K562 (cell line): ENCODE results near the gene ADCY9. TPM values are rescaled to one million over a fixed set of nuclear protein-coding genes. Genes with fewer than 3 reads are reported as not detected.

Experiments
- ASH1L ChIP-seq: fragments of 450-650 bp; IDR thresholded peaks from 2 replicates; pipeline ENCODE4 v1.6.1; 2018; ENCODE audit warnings: borderline replicate concordance, mild to moderate bottlenecking, low read depth; ENCODE audit not compliant: partially characterized antibody
- ATF4 ChIP-seq: fragments of 450-650 bp; formaldehyde crosslinking; IDR thresholded peaks from 2 replicates; pipeline ENCODE4 v1.4.0; 2022; ENCODE audit warnings: mild to moderate bottlenecking, moderate library complexity
- CBX5 ChIP-seq: IDR thresholded peaks from 2 replicates; pipeline ENCODE4 v1.6.1; 2014; ENCODE audit warnings: low read depth, borderline replicate concordance
- FOXK1 ChIP-seq: sonication (generic); formaldehyde crosslinking; IDR thresholded peaks from 2 replicates; pipeline ENCODE4 v1.8.0; 2022; ENCODE audit warnings: missing genetic modification reagents, mild to moderate bottlenecking, borderline replicate concordance
- GABPB1 ChIP-seq: sonication (generic); formaldehyde crosslinking; IDR thresholded peaks from 2 replicates; pipeline ENCODE4 v1.8.0; 2022; ENCODE audit warnings: mild to moderate bottlenecking, missing genetic modification reagents
- HNRNPLL ChIP-seq: fragments of 200-400 bp; formaldehyde crosslinking; IDR thresholded peaks from 2 replicates; pipeline ENCODE4 v1.6.1; 2017; ENCODE audit warnings: low read length, low read depth, mild to moderate bottlenecking; ENCODE audit not compliant: poor library complexity, severe bottlenecking
- KAT7 ChIP-seq: sonication (generic); formaldehyde crosslinking; IDR thresholded peaks from 2 replicates; pipeline ENCODE4 v1.8.0; 2022; ENCODE audit warnings: missing genetic modification reagents, mild to moderate bottlenecking, borderline replicate concordance
- KLF6 ChIP-seq: fragments of 250-450 bp; sonication (Bioruptor Pico); IDR thresholded peaks from 2 replicates; pipeline ENCODE4 v1.4.0; 2020; ENCODE audit warnings: mild to moderate bottlenecking, moderate library complexity, borderline replicate concordance
- MBD2 ChIP-seq: sonication (generic); IDR thresholded peaks from 2 replicates; pipeline ENCODE4 v1.6.1; 2016; ENCODE audit warnings: low read depth, borderline replicate concordance
- NFE2L1 ChIP-seq: fragments of 450-650 bp; IDR thresholded peaks from 2 replicates; pipeline ENCODE4 v1.6.1; 2016; ENCODE audit warnings: missing genetic modification characterization, low read depth, mild to moderate bottlenecking, missing compliant biosample characterization, moderate library complexity, borderline replicate concordance
- RB1 ChIP-seq: fragments of 450-650 bp; IDR thresholded peaks from 2 replicates; pipeline ENCODE4 v1.6.1; 2017; ENCODE audit warnings: low read depth, mild to moderate bottlenecking
- RCOR1 ChIP-seq, 2 experiments: IDR thresholded peaks; 2 replicates each; pipeline ENCODE4 v1.6.1; 2012; ENCODE audit warnings: low read depth in 2 of 2, low read length in 2 of 2, borderline replicate concordance in 1 of 2, improper control_type of control experiment in 1 of 2
- SIX5 ChIP-seq, 2 experiments: IDR thresholded peaks; 2 replicates each; pipeline ENCODE4 v1.6.1; 2011; ENCODE audit warnings: low read length in 2 of 2, borderline replicate concordance in 1 of 2, low read depth in 1 of 2, mild to moderate bottlenecking in 1 of 2, moderate library complexity in 1 of 2; ENCODE audit not compliant: insufficient read depth in 1 of 2
- SRSF9 ChIP-seq: fragments of 200-400 bp; formaldehyde crosslinking; IDR thresholded peaks from 2 replicates; pipeline ENCODE4 v1.6.1; 2017; ENCODE audit warnings: low read depth, low read length, borderline replicate concordance
- ZBTB1 ChIP-seq: sonication (generic); formaldehyde crosslinking; IDR thresholded peaks from 2 replicates; pipeline ENCODE4 v1.8.1; 2023; ENCODE audit warnings: missing genetic modification reagents, low read depth, mild to moderate bottlenecking, borderline replicate concordance
- ZNF239 ChIP-seq: fragments of 250-450 bp; sonication (Bioruptor Pico); IDR thresholded peaks from 2 replicates; pipeline ENCODE4 v1.4.0; 2020; ENCODE audit warnings: mild to moderate bottlenecking
- ZNF3 ChIP-seq: fragments of 250-450 bp; sonication (Bioruptor Pico); IDR thresholded peaks from 2 replicates; pipeline ENCODE4 v1.5.0; 2021; ENCODE audit warnings: mild to moderate bottlenecking, moderate library complexity
- ZNF551 ChIP-seq: fragments of 250-450 bp; sonication (Bioruptor Pico); IDR thresholded peaks from 2 replicates; pipeline ENCODE4 v1.5.0; 2021; ENCODE audit warnings: mild to moderate bottlenecking, moderate library complexity
- ZNF764 ChIP-seq: fragments of 250-450 bp; sonication (Bioruptor Pico); IDR thresholded peaks from 2 replicates; pipeline ENCODE4 v1.4.0; 2020; ENCODE audit warnings: low read depth, mild to moderate bottlenecking, moderate library complexity
- polyA plus RNA-seq, 8 experiments: library from polyadenylated mRNA; depleted of rRNA in 4 of 8; stranded (reverse) in 5 of 8; unstranded in 3 of 8; fragments of >200 nt; fragmentation: Nextera tagmentation in 2 of 8; fragmentation: Illumina TruSeq in 1 of 8; extraction: Ambion mirVana in 2 of 8; extraction: Trizol in 1 of 8; gene quantifications; 2 replicates each; pipeline versions ENCODE4 v1.2.1 to v1.2.3, GENCODE V29; 2011 to 2014; ENCODE audit warnings: inconsistent platforms in 1 of 8, missing spikeins in 1 of 8
- total RNA-seq, 7 experiments: library from RNA; depleted of rRNA in 6 of 7; stranded (reverse); fragments of >200 nt in 6 of 7; fragmentation: Illumina TruSeq in 2 of 7; extraction: Trizol in 2 of 7; gene quantifications; 2 replicates each; pipeline versions ENCODE4 v1.2.1 to v1.2.3, GENCODE V29; 2011 to 2021; ENCODE audit warnings: low replicate concordance in 1 of 7
- TF ChIP-seq, protein P1 (sequence below): sonication (generic); formaldehyde crosslinking; IDR thresholded peaks from 2 replicates; pipeline ENCODE4 v1.8.0; 2022; ENCODE audit warnings: mild to moderate bottlenecking, missing genetic modification reagents
- TF ChIP-seq, protein P2 (sequence below), 3 experiments: IDR thresholded peaks in 2 of 3; conservative IDR thresholded peaks in 1 of 3; 2 replicates each; pipeline ENCODE4 v1.5.1; 2011 to 2012; ENCODE audit warnings: low read length in 3 of 3, mild to moderate bottlenecking in 3 of 3, control low read depth in 2 of 3, improper control_type of control experiment in 1 of 3, inconsistent platforms in 1 of 3, low read depth in 1 of 3, mixed read lengths in 1 of 3, moderate library complexity in 1 of 3; ENCODE audit not compliant: insufficient read depth in 2 of 3

Gene ADCY9
- total and polyA plus RNA-seq, 9 of the 15 experiments (the other 6 are each of a cell fraction or from before 2014, with no cell fraction given) = 0.03 to 0.29 (median 0.17) TPM

DNA sequence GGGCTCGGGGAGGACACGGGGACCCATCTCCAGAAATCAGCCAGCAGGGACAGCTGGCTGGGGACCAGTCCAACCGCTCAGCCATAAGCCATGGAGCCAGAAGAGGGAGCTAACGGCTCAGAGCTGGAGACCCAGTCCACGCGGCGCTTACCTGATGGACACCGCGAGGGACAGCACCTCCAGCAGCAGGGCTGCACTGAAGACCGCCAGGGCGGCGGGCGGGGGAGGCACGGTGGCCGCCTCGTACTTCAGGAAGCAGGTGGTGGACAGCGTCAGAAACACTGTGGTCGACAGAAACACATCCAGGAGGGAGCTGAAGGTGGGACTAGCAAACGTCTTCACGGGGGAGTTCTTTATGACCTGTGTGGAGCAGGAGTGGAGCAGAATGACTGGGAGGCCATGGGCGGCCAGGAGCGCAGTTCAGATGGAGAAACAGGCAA lies 133.1 kb downstream of the ADCY9 start (continued):
- TF ChIP-seq, protein P1, sequence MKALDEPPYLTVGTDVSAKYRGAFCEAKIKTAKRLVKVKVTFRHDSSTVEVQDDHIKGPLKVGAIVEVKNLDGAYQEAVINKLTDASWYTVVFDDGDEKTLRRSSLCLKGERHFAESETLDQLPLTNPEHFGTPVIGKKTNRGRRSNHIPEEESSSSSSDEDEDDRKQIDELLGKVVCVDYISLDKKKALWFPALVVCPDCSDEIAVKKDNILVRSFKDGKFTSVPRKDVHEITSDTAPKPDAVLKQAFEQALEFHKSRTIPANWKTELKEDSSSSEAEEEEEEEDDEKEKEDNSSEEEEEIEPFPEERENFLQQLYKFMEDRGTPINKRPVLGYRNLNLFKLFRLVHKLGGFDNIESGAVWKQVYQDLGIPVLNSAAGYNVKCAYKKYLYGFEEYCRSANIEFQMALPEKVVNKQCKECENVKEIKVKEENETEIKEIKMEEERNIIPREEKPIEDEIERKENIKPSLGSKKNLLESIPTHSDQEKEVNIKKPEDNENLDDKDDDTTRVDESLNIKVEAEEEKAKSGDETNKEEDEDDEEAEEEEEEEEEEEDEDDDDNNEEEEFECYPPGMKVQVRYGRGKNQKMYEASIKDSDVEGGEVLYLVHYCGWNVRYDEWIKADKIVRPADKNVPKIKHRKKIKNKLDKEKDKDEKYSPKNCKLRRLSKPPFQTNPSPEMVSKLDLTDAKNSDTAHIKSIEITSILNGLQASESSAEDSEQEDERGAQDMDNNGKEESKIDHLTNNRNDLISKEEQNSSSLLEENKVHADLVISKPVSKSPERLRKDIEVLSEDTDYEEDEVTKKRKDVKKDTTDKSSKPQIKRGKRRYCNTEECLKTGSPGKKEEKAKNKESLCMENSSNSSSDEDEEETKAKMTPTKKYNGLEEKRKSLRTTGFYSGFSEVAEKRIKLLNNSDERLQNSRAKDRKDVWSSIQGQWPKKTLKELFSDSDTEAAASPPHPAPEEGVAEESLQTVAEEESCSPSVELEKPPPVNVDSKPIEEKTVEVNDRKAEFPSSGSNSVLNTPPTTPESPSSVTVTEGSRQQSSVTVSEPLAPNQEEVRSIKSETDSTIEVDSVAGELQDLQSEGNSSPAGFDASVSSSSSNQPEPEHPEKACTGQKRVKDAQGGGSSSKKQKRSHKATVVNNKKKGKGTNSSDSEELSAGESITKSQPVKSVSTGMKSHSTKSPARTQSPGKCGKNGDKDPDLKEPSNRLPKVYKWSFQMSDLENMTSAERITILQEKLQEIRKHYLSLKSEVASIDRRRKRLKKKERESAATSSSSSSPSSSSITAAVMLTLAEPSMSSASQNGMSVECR (CRISPR knock-in tag) = no peak
- TF ChIP-seq ZBTB1 (CRISPR knock-in tag) (no peak), SIX5 (IDR thresholded peaks at IDR 0.05; ENCODE audit: borderline replicate concordance in 1 of 2, insufficient read depth in 1 of 2, low read depth in 1 of 2, low read length in 2 of 2) (no peak), ASH1L (no peak), RCOR1 (IDR thresholded peaks at IDR 0.05; ENCODE audit: borderline replicate concordance in 1 of 2, low read depth in 2 of 2, low read length in 2 of 2) (peak in 1 of 2 experiments; percentile 64; a peak in 1 of 4 replicates), RB1 (peak; percentile 55), MBD2 (no peak), FOXK1 (CRISPR knock-in tag) (no peak), HNRNPLL (no peak), ZNF551 (CRISPR knock-in tag) (no peak), KAT7 (CRISPR knock-in tag) (0 out of 2 replicates have a peak, but pooled peaks have one; percentile 46), ZNF3 (no peak), SRSF9 (no peak), ZNF239 (CRISPR knock-in tag) (no peak), KLF6 (CRISPR knock-in tag) (no peak), ZNF764 (no peak), ATF4 (CRISPR knock-in tag) (no peak), NFE2L1 (tag) (no peak), CBX5 (no peak), GABPB1 (CRISPR knock-in tag) (no peak)
- TF ChIP-seq, protein P2, sequence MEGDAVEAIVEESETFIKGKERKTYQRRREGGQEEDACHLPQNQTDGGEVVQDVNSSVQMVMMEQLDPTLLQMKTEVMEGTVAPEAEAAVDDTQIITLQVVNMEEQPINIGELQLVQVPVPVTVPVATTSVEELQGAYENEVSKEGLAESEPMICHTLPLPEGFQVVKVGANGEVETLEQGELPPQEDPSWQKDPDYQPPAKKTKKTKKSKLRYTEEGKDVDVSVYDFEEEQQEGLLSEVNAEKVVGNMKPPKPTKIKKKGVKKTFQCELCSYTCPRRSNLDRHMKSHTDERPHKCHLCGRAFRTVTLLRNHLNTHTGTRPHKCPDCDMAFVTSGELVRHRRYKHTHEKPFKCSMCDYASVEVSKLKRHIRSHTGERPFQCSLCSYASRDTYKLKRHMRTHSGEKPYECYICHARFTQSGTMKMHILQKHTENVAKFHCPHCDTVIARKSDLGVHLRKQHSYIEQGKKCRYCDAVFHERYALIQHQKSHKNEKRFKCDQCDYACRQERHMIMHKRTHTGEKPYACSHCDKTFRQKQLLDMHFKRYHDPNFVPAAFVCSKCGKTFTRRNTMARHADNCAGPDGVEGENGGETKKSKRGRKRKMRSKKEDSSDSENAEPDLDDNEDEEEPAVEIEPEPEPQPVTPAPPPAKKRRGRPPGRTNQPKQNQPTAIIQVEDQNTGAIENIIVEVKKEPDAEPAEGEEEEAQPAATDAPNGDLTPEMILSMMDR (IDR thresholded peaks at IDR 0.05 in 2 of 3, conservative IDR thresholded peaks at IDR 0.05 in 1 of 3; ENCODE audit: insufficient read depth in 2 of 3, low read depth in 1 of 3, low read length in 3 of 3) = peak; percentile 84 to 95 (median 92)
